NCI-H446 treated with DMSO at 0.1 percent for 48 hours (cell line): ENCODE measurements around the gene WNT9B.
"Not testable (repeated sequence)": the region's sequence is repeated elsewhere in the genome, so short reads cannot be mapped to it uniquely, and the experiment has no call there.

Experiments used
- DNase-seq: peaks from one replicate; lab custom pipeline; 2025; lab: John Stamatoyannopoulos, UW

The WNT9B gene

GRCh38 chr17:46822388-46822921 lies 28.9 kb upstream of the WNT9B start:
- no peak for DNase-seq

- DNase-seq = no peak
Observed at GRCh38 chr17:46823657-46824056, 27.7 kb upstream of the WNT9B start.

GRCh38 chr17:46826116-46826515 lies 25.3 kb upstream of the WNT9B start:
- DNase-seq = no peak

GRCh38 chr17:46827274-46827673 lies 24.1 kb upstream of the WNT9B start:
- no peak for DNase-seq

GRCh38 chr17:46831573-46832330 lies 19.6 kb upstream of the WNT9B start:
- no peak for DNase-seq

- DNase-seq = no peak
Observed at GRCh38 chr17:46832331-46832821, 19.0 kb upstream of the WNT9B start.

- no peak for DNase-seq
Observed at GRCh38 chr17:46832945-46833839, 18.2 kb upstream of the WNT9B start.

GRCh38 chr17:46833840-46834208 lies 17.6 kb upstream of the WNT9B start:
- DNase-seq = no peak

GRCh38 chr17:46834846-46835245 lies 16.5 kb upstream of the WNT9B start:
- DNase-seq = no peak

- DNase-seq = no peak
Observed at GRCh38 chr17:46836500-46836899, 14.9 kb upstream of the WNT9B start.

- DNase-seq = no peak
Observed at GRCh38 chr17:46837521-46837920, 13.9 kb upstream of the WNT9B start.

GRCh38 chr17:46839211-46839610 lies 12.2 kb upstream of the WNT9B start:
- no peak for DNase-seq

- DNase-seq = not testable (repeated sequence)
Observed at GRCh38 chr17:46840596-46840995, 10.8 kb upstream of the WNT9B start.

GRCh38 chr17:46841561-46842379 lies 9.6 kb upstream of the WNT9B start:
- no peak for DNase-seq

GRCh38 chr17:46842835-46843234 lies 8.5 kb upstream of the WNT9B start:
- DNase-seq = no peak

GRCh38 chr17:46847204-46848191 lies 3.9 kb upstream of the WNT9B start:
- no peak for DNase-seq

GRCh38 chr17:46848534-46848933 lies 2.8 kb upstream of the WNT9B start:
- no peak for DNase-seq

- no peak for DNase-seq
Observed at GRCh38 chr17:46850688-46851028, 725 bp upstream of the WNT9B start.

GRCh38 chr17:46853896-46854444 lies 2.6 kb downstream of the WNT9B start:
- no peak for DNase-seq

GRCh38 chr17:46854515-46854914 lies 3.1 kb downstream of the WNT9B start:
- no peak for DNase-seq

GRCh38 chr17:46854948-46855347 lies 3.6 kb downstream of the WNT9B start:
- no peak for DNase-seq
